Measurements from ENCODE around the gene TUNAR. TPM values are rescaled to one million over a fixed set of nuclear protein-coding genes. Genes with fewer than 3 reads are reported as not detected.

The TUNAR gene
- total and polyA plus RNA-seq, 2 experiments from 2014 or later, result 23.1 to 56.2 TPM

DNA sequence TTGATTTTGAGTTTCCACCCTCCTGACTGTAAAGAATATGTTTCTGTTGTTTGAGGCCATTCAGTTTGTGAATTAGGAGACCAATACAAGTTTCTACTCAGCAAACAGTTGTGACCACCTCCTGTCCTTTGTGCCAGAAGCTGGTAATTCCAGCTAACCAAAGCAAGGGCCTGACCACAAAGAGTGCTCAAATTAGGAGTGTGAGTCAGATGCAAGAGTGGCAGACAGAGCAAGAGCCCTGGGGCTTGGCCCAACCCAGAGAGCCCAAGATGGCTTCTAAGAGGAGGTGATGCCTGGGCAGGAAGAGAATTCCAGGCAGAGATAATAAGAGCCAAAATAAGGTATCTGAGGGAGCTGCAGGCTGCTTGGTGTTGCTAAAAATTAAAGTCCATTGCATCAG lies 84.8 kb downstream of the TUNAR start (continued):
- TF ChIP-seq ETS1 (IDR thresholded peaks at IDR 0.05), result no peak
- no peak for TF ChIP-seq CREB1 (CRISPR knock-in tag; IDR thresholded peaks at IDR 0.05; ENCODE audit: low read depth)

GRCh38 chr14:95964901-95965300 lies 88.3 kb downstream of the TUNAR start:
- H3K9me2 ChIP-seq (ENCODE audit: insufficient read depth), result peaks cover 3% of the 10 kb centered on the region
- H4K20me1 ChIP-seq (replicated peaks; ENCODE audit: insufficient read depth), result no peaks in the 10 kb centered on the region
- Mint-ChIP-seq H3K4me1 (peaks cover 20% of the 10 kb centered on the region), H3K36me3 (ENCODE audit: low read depth) (peaks cover 25% of the 10 kb centered on the region), H3K9me3 (peaks cover 20% of the 10 kb centered on the region), H3K27me3 (ENCODE audit: insufficient read depth, low read depth, poor library complexity) (peaks cover 4% of the 10 kb centered on the region), H3K4me3 (no peak overlapping the region), H3K27ac (no peak overlapping the region)
- H3K36me3 ChIP-seq (ENCODE audit: insufficient read depth), result 0 out of 2 replicates have a peak, but pooled peaks cover 3% of the 10 kb centered on the region
- H3K27ac ChIP-seq (ENCODE audit: low read depth), result no peak overlapping the region
- no peaks in the 10 kb centered on the region for H3K79me2 ChIP-seq (replicated peaks; ENCODE audit: insufficient read depth)
- H3K4me3 ChIP-seq, result no peak overlapping the region
- H3K4me2 ChIP-seq, result no peak overlapping the region
- DNase-seq (ENCODE audit: low spot score), result no peak
- 0 out of 2 replicates have a peak, but pooled peaks cover 5% of the 10 kb centered on the region for H3K4me1 ChIP-seq (ENCODE audit: insufficient read depth)
- H3F3A ChIP-seq (replicated peaks; ENCODE audit: low read depth), result no peaks in the 10 kb centered on the region
- ATAC-seq, result no peak
- H3K27me3 ChIP-seq (ENCODE audit: insufficient read depth), result no peaks in the 10 kb centered on the region
- no peak overlapping the region for H2AFZ ChIP-seq
- TF ChIP-seq NANOG (IDR thresholded peaks at IDR 0.05; ENCODE audit: borderline replicate concordance) (no peak), CREB1 (CRISPR knock-in tag; IDR thresholded peaks at IDR 0.05; ENCODE audit: low read depth) (no peak), ZNF331 (CRISPR knock-in tag; IDR thresholded peaks at IDR 0.05; ENCODE audit: low read depth) (no peak), POLR2AphosphoS5 (IDR thresholded peaks at IDR 0.05; ENCODE audit: low read depth) (no peak), CTCF (conservative IDR thresholded peaks at IDR 0.05; ENCODE audit: low read depth in 2 of 2) (no peak), ETS1 (IDR thresholded peaks at IDR 0.05) (no peak), EZH2phosphoT487 (IDR thresholded peaks at IDR 0.05; ENCODE audit: unreplicated experiment) (no peak), STAT1 (IDR thresholded peaks at IDR 0.05; ENCODE audit: unreplicated experiment) (no peak), EZH2 (IDR thresholded peaks at IDR 0.05; ENCODE audit: low read depth, unreplicated experiment) (no peak), JUNB (IDR thresholded peaks at IDR 0.05; ENCODE audit: unreplicated experiment) (no peak)
- TF ChIP-seq, protein P1, sequence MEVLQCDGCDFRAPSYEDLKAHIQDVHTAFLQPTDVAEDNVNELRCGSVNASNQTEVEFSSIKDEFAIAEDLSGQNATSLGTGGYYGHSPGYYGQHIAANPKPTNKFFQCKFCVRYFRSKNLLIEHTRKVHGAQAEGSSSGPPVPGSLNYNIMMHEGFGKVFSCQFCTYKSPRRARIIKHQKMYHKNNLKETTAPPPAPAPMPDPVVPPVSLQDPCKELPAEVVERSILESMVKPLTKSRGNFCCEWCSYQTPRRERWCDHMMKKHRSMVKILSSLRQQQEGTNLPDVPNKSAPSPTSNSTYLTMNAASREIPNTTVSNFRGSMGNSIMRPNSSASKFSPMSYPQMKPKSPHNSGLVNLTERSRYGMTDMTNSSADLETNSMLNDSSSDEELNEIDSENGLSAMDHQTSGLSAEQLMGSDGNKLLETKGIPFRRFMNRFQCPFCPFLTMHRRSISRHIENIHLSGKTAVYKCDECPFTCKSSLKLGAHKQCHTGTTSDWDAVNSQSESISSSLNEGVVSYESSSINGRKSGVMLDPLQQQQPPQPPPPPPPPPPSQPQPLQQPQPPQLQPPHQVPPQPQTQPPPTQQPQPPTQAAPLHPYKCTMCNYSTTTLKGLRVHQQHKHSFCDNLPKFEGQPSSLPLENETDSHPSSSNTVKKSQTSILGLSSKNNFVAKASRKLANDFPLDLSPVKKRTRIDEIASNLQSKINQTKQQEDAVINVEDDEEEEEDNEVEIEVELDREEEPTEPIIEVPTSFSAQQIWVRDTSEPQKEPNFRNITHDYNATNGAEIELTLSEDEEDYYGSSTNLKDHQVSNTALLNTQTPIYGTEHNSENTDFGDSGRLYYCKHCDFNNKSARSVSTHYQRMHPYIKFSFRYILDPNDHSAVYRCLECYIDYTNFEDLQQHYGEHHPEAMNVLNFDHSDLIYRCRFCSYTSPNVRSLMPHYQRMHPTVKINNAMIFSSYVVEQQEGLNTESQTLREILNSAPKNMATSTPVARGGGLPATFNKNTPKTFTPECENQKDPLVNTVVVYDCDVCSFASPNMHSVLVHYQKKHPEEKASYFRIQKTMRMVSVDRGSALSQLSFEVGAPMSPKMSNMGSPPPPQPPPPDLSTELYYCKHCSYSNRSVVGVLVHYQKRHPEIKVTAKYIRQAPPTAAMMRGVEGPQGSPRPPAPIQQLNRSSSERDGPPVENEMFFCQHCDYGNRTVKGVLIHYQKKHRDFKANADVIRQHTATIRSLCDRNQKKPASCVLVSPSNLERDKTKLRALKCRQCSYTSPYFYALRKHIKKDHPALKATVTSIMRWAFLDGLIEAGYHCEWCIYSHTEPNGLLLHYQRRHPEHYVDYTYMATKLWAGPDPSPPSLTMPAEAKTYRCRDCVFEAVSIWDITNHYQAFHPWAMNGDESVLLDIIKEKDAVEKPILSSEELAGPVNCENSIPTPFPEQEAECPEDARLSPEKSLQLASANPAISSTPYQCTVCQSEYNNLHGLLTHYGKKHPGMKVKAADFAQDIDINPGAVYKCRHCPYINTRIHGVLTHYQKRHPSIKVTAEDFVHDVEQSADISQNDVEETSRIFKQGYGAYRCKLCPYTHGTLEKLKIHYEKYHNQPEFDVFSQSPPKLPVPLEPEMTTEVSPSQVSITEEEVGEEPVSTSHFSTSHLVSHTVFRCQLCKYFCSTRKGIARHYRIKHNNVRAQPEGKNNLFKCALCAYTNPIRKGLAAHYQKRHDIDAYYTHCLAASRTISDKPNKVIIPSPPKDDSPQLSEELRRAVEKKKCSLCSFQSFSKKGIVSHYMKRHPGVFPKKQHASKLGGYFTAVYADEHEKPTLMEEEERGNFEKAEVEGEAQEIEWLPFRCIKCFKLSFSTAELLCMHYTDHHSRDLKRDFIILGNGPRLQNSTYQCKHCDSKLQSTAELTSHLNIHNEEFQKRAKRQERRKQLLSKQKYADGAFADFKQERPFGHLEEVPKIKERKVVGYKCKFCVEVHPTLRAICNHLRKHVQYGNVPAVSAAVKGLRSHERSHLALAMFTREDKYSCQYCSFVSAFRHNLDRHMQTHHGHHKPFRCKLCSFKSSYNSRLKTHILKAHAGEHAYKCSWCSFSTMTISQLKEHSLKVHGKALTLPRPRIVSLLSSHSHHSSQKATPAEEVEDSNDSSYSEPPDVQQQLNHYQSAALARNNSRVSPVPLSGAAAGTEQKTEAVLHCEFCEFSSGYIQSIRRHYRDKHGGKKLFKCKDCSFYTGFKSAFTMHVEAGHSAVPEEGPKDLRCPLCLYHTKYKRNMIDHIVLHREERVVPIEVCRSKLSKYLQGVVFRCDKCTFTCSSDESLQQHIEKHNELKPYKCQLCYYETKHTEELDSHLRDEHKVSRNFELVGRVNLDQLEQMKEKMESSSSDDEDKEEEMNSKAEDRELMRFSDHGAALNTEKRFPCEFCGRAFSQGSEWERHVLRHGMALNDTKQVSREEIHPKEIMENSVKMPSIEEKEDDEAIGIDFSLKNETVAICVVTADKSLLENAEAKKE (CRISPR knock-in tag; IDR thresholded peaks at IDR 0.05), result no peak
- TF ChIP-seq, protein P2, sequence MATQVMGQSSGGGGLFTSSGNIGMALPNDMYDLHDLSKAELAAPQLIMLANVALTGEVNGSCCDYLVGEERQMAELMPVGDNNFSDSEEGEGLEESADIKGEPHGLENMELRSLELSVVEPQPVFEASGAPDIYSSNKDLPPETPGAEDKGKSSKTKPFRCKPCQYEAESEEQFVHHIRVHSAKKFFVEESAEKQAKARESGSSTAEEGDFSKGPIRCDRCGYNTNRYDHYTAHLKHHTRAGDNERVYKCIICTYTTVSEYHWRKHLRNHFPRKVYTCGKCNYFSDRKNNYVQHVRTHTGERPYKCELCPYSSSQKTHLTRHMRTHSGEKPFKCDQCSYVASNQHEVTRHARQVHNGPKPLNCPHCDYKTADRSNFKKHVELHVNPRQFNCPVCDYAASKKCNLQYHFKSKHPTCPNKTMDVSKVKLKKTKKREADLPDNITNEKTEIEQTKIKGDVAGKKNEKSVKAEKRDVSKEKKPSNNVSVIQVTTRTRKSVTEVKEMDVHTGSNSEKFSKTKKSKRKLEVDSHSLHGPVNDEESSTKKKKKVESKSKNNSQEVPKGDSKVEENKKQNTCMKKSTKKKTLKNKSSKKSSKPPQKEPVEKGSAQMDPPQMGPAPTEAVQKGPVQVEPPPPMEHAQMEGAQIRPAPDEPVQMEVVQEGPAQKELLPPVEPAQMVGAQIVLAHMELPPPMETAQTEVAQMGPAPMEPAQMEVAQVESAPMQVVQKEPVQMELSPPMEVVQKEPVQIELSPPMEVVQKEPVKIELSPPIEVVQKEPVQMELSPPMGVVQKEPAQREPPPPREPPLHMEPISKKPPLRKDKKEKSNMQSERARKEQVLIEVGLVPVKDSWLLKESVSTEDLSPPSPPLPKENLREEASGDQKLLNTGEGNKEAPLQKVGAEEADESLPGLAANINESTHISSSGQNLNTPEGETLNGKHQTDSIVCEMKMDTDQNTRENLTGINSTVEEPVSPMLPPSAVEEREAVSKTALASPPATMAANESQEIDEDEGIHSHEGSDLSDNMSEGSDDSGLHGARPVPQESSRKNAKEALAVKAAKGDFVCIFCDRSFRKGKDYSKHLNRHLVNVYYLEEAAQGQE (IDR thresholded peaks at IDR 0.05; ENCODE audit: unreplicated experiment), result no peak
